ENCODE results near the gene IKZF2. TPM values are rescaled to one million over a fixed set of nuclear protein-coding genes. Genes with fewer than 3 reads are reported as not detected.

IKZF2 gene
- total RNA-seq, 1 experiment from 2014 or later = 3.0 TPM

GRCh38 chr2:213064099-213064498, 87.3 kb downstream of the IKZF2 start:
- no peak overlapping the region for H2BK20ac ChIP-seq (ENCODE audit: low read depth, low read length, poor library complexity, severe bottlenecking)
- H2BK120ac ChIP-seq (ENCODE audit: low read depth, low read length, poor library complexity, severe bottlenecking) = no peak overlapping the region
- no peak overlapping the region for H2AK5ac ChIP-seq (ENCODE audit: insufficient read length, low read length)
- no peak overlapping the region for H3K23ac ChIP-seq (ENCODE audit: insufficient read length, low read depth, low read length)
- H3K4me2 ChIP-seq (ENCODE audit: insufficient read depth, insufficient read length, low read length) = no peak overlapping the region
- H2BK5ac ChIP-seq (ENCODE audit: insufficient read length, low read length) = no peak overlapping the region
- H3K27ac ChIP-seq (ENCODE audit: insufficient read length, low read depth, low read length) = no peak overlapping the region
- H3K4me1 ChIP-seq (ENCODE audit: insufficient read depth, low read length) = no peaks in the 10 kb centered on the region
- no peaks in the 10 kb centered on the region for H3K9me3 ChIP-seq (ENCODE audit: control insufficient read depth, low read depth, low read length)
- Mint-ChIP-seq H3K27ac (no peak overlapping the region), H3K27me3 (ENCODE audit: low read depth) (no peaks in the 10 kb centered on the region), H3K4me3 (no peak overlapping the region), H3K4me1 (peaks cover 13 to 14% of the 10 kb centered on the region in 2 experiments), H3K9me3 (no peaks in the 10 kb centered on the region), H3K36me3 (ENCODE audit: insufficient read depth in 1 of 3, low read depth in 3 of 3) (no peaks in the 10 kb centered on the region)
- no peak overlapping the region for H4K8ac ChIP-seq (replicated peaks; ENCODE audit: insufficient read length, low read depth, low read length)
- H3K4ac ChIP-seq (ENCODE audit: low read depth, low read length) = no peak overlapping the region
- no peak overlapping the region for H4K91ac ChIP-seq (ENCODE audit: insufficient read length, low read depth, low read length)
- H4K20me1 ChIP-seq (ENCODE audit: control insufficient read depth, insufficient read depth, insufficient read length) = no peaks in the 10 kb centered on the region
- H3T11ph ChIP-seq (ENCODE audit: low read length) = no peak overlapping the region
- no peak overlapping the region for H2BK12ac ChIP-seq (ENCODE audit: insufficient read length, low read depth, low read length)
- no peak for TF ChIP-seq CTCF (conservative IDR thresholded peaks at IDR 0.05)
- no peak overlapping the region for H2AFZ ChIP-seq (ENCODE audit: low read length)
- no peak overlapping the region for H4K5ac ChIP-seq (ENCODE audit: insufficient read length, low read depth, low read length)
- H3K56ac ChIP-seq (ENCODE audit: insufficient read length, low read depth, low read length) = no peak overlapping the region
- no peak overlapping the region for H3K9ac ChIP-seq (ENCODE audit: extremely low read depth, insufficient read length, low read length)
- no peaks in the 10 kb centered on the region for H3K79me2 ChIP-seq (ENCODE audit: insufficient read depth, low read length)
- H2BK15ac ChIP-seq (ENCODE audit: low read depth, low read length) = no peak overlapping the region
- no peaks in the 10 kb centered on the region for H3K79me1 ChIP-seq (ENCODE audit: insufficient read depth, low read depth, low read length, poor library complexity, severe bottlenecking)
- no peak overlapping the region for H3K18ac ChIP-seq (ENCODE audit: insufficient read length, low read depth, low read length)
- no peaks in the 10 kb centered on the region for H3K27me3 ChIP-seq (ENCODE audit: insufficient read depth, low read length)
- no peak overlapping the region for H3K14ac ChIP-seq (ENCODE audit: insufficient read depth, low read length)
- no peak for DNase-seq
- no peaks in the 10 kb centered on the region for H3K23me2 ChIP-seq (ENCODE audit: insufficient read length, low read depth, low read length, poor library complexity, severe bottlenecking)
- WGBS (ENCODE audit: extremely low coverage, insufficient read length, low lambda C conversion rate) = no CpG with 5 or more reads among the region's 2 CpGs
